Measurements from ENCODE around the gene PIGU.

- TF ChIP-seq CTCF (IDR thresholded peaks at IDR 0.05): no peak
- TF ChIP-seq POLR2A (IDR thresholded peaks at IDR 0.05): no peak
These were observed 136.2 kb downstream of the PIGU start for GRCh38 chr20:34540596-34541263.
